SK-N-MC (cell line): ENCODE data around the gene DCAF12.

Experiments
- DNase-seq: peaks from one replicate; pipeline ENCODE4 v3.0.0-alpha.2; 2011; ENCODE audit warnings: low read depth, low spot score
- H3K27ac ChIP-seq: fragments of 200-600 bp; sonication (generic); 2 replicates; pipeline ENCODE4 v1.5.1; 2016; ENCODE audit warnings: mixed run types
- H3K36me3 ChIP-seq: fragments of 200-600 bp; sonication (generic); 2 replicates; pipeline ENCODE4 v1.6.1; 2017; ENCODE audit warnings: antibody characterized with exemption, low read length, mixed read lengths; ENCODE audit not compliant: insufficient read depth
- H3K4me3 ChIP-seq: fragments of 200-600 bp; sonication (generic); 2 replicates; pipeline ENCODE4 v1.5.1; 2016
- H3K9ac ChIP-seq: fragments of 200-600 bp; sonication (generic); 2 replicates; pipeline ENCODE4 v1.8.0; 2017; ENCODE audit warnings: mixed run types, mixed read lengths; ENCODE audit not compliant: insufficient read length
- H3K9me3 ChIP-seq: fragments of 200-600 bp; sonication (generic); 2 replicates; pipeline ENCODE4 v1.6.1; 2017; ENCODE audit warnings: low read depth, mild to moderate bottlenecking, antibody characterized with exemption, low read length, moderate library complexity, mixed read lengths
- EZH2 ChIP-seq: fragments of 200-600 bp; sonication (generic); IDR thresholded peaks from one replicate; pipeline ENCODE4 v1.6.1; 2017; ENCODE audit warnings: antibody characterized with exemption
- FOXP2 ChIP-seq: optimal IDR thresholded peaks from 2 replicates; pipeline ENCODE3; 2011; ENCODE audit warnings: mild to moderate bottlenecking, moderate library complexity; ENCODE audit not compliant: insufficient read depth; ENCODE audit errors: extremely low read length, control extremely low read depth
- POLR2AphosphoS5 ChIP-seq: IDR thresholded peaks from 2 replicates; pipeline ENCODE4 v1.6.1; 2012; ENCODE audit warnings: mild to moderate bottlenecking, low read depth, low read length, borderline replicate concordance

DCAF12 gene

GRCh38 chr9:34134521-34134920, 8.0 kb upstream of the DCAF12 start:
- no peak for DNase-seq
- Histone ChIP-seq H3K9ac (no peak overlapping the region), H3K36me3 (no peaks in the 10 kb centered on the region), H3K4me3 (no peak overlapping the region), H3K9me3 (no peaks in the 10 kb centered on the region), H3K27ac (no peak overlapping the region)
- no peak for TF ChIP-seq FOXP2
- no peak for TF ChIP-seq POLR2AphosphoS5
- no peak for TF ChIP-seq EZH2

DNA sequence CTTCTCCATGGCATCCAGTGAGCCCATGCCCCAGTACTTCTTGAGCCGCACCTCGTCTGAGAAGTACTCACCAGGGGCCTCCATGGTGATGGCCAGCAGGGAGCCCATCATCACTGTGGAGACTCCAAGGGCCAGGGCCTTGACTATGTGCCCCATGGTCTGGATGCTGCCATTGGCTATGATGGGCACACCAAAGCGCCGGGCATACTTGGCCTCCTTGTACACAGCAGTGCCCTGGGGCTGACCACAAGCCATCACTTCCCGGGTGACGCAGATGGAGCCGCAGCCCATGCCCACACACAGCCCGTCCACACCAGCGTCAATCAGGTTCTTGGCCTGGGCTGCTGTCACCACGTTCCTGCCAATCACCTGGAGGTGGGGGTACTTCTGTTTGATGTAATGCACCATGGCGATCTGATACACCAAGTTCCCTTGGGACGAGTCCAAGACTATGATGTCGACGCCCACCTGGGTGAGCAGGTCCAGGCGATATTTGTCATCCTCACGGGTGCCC, 7.0 kb upstream of the DCAF12 start:
- no peak for DNase-seq

DNA sequence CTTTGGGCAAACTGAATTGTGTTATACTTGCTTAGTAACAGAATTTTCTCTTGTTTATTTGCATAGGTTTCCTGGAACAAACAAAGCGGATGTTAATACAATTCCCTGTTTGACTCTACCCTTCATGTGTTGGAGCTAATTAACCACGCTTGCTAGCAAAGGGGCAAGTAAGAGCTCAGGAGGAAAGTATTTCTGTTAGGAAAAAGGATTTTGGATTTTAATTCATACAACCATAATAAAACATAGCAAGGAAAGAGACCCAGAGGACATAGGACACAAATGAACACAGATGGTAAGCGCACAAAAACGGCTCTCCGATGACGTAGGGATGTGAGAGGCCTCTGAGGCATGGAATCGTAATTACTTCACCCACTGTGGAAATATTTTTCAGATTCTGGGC, 5.1 kb upstream of the DCAF12 start:
- H3K36me3 ChIP-seq = no peaks in the 10 kb centered on the region
- H3K4me3 ChIP-seq = no peak overlapping the region
- TF ChIP-seq POLR2AphosphoS5 (no peak), FOXP2 (no peak)
- no peak overlapping the region for H3K9ac ChIP-seq
- H3K27ac ChIP-seq = peak overlapping the region; percentile 54; the same call in 1 of the 2 replicates
- no peak for DNase-seq
- no peaks in the 10 kb centered on the region for H3K9me3 ChIP-seq

More for the DNA sequence above, 7.0 kb upstream of the DCAF12 start:
- TF ChIP-seq EZH2 = no peak
- TF ChIP-seq FOXP2 = no peak
- no peak for TF ChIP-seq POLR2AphosphoS5
- Histone ChIP-seq H3K27ac (no peak overlapping the region), H3K4me3 (no peak overlapping the region), H3K9me3 (no peaks in the 10 kb centered on the region), H3K9ac (no peak overlapping the region), H3K36me3 (no peaks in the 10 kb centered on the region)

DNA sequence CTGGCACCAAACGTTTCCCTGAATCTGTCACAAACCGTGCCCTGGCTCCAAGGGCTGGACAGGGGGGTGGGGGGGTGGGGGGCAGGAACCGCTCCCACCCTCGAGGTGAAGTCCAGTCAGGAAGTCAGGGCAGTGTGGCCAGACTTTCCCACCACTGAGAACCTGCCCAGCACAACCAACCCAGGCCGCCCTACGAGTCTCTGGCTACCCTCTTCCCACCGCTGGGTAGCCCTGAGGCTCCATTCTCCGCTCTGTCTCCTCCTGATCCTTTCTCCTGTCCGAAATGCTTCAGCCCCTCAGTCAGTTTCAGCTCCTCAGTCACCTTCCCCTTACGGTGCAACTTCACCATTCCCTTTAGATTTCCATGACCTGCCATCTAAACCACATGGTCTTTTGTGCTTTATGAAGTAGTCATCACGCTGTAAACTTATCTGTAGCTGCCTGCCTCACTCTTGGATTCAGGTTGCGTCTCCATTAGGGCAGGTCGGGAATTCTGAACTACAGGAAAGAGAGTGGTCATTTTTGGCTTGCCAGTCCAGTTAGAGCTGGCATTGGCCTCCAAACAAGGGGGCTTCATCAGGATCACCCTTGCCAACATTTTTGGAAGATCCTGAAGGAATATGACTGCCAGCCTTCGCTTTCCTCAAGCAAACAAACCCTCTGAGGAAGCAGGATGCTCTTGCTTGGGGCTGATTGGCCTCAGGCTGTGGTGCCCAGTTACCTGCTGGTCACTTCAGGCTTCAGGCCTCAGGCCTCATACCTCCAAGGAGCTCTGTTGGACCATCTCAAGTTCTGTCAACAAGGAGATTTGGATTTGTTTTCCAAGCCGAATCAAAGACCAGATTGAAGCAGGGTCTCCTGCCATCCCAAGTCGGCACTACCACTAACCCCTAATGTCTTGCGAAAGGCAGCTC, 794 bp upstream of the DCAF12 start:
- Histone ChIP-seq H3K36me3 (peaks cover 27% of the 10 kb centered on the region), H3K9ac (peak overlapping the region; percentile 95), H3K4me3 (peak overlapping the region; percentile 96), H3K27ac (no peak overlapping the region; the same call in 1 of the 2 replicates), H3K9me3 (no peaks in the 10 kb centered on the region)
- no peak for DNase-seq
- TF ChIP-seq EZH2 (no peak), POLR2AphosphoS5 (no peak), FOXP2 (no peak)

- Histone ChIP-seq H3K9ac (peak overlapping the region; percentile 95), H3K27ac (no peak overlapping the region), H3K9me3 (no peaks in the 10 kb centered on the region), H3K36me3 (peaks cover 32% of the 10 kb centered on the region), H3K4me3 (peak overlapping the region; percentile 96)
- no peak for DNase-seq
- no peak for TF ChIP-seq FOXP2
- TF ChIP-seq POLR2AphosphoS5 = no peak
- TF ChIP-seq EZH2 = no peak
Measured at GRCh38 chr9:34125681-34126206, 754 bp downstream of the DCAF12 start.

DNA sequence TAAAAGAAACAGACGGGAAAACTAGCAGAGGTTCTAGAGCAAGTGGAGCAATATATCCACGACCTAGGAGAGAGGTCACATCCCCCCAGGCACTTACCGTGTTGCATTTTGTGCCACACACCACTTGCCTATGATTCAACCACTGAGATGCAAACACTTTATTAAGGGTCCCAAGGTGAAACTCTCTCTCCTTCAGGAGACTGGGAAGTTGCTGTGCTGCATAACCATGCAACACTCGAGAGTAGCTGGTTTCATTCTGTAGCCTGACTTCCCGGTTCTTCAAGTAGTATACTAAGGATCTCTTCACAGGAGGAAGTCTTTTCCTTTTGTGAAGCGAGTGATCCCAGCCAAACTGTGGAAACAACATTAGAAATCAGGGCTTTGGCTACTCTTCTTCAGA, 1.6 kb downstream of the DCAF12 start:
- no peak for DNase-seq
- peak overlapping the region; percentile 96 for H3K4me3 ChIP-seq
- peaks cover 32% of the 10 kb centered on the region for H3K36me3 ChIP-seq
- H3K27ac ChIP-seq = no peak overlapping the region
- H3K9ac ChIP-seq = peak overlapping the region; percentile 95
- TF ChIP-seq POLR2AphosphoS5 (no peak), FOXP2 (no peak), EZH2 (no peak)
- H3K9me3 ChIP-seq = no peaks in the 10 kb centered on the region

- H3K36me3 ChIP-seq = peaks cover 32% of the 10 kb centered on the region
- H3K27ac ChIP-seq = no peak overlapping the region
- DNase-seq = no peak
- H3K9ac ChIP-seq = no peak overlapping the region
- TF ChIP-seq POLR2AphosphoS5 = no peak
- no peak for TF ChIP-seq FOXP2
- no peak for TF ChIP-seq EZH2
- no peaks in the 10 kb centered on the region for H3K9me3 ChIP-seq
- peak overlapping the region; percentile 96; the same call in 1 of the 2 replicates for H3K4me3 ChIP-seq
Measured at GRCh38 chr9:34124099-34124498, 2.4 kb downstream of the DCAF12 start.

DNA sequence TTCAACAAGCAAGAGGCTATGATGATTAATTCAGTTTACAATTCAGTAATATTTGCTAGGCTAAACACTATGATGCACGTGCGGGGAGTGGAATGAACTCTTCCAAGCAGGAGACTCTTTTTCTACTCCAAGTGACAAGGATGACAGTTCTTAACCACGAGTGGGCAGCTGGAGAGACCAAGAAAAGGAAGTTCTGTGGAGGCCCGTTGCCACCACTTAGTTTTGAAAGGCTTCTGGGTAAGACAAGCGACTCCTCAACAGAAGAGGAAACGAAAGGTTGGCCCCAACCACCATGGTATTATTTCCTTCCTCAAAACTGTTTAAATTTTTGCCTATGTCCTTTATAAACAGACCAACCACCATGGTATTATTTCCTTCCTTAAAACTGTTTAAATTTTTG, 2.8 kb downstream of the DCAF12 start:
- Histone ChIP-seq H3K27ac (no peak overlapping the region), H3K4me3 (no peak overlapping the region; the same call in 1 of the 2 replicates), H3K9me3 (no peaks in the 10 kb centered on the region), H3K36me3 (peaks cover 35% of the 10 kb centered on the region), H3K9ac (no peak overlapping the region)
- no peak for DNase-seq
- no peak for TF ChIP-seq FOXP2
- TF ChIP-seq POLR2AphosphoS5 = no peak
- no peak for TF ChIP-seq EZH2

GRCh38 chr9:34121996-34122395, 4.5 kb downstream of the DCAF12 start:
- Histone ChIP-seq H3K27ac (no peak overlapping the region), H3K36me3 (peaks cover 44% of the 10 kb centered on the region), H3K9me3 (no peaks in the 10 kb centered on the region), H3K9ac (no peak overlapping the region), H3K4me3 (no peak overlapping the region)
- DNase-seq = no peak
- TF ChIP-seq POLR2AphosphoS5 = no peak
- TF ChIP-seq EZH2 = no peak
- TF ChIP-seq FOXP2 = no peak
